Embryonic facial prominence (tissue), 1 donor: Measurements from ENCODE around the gene KPNA4.

Source experiments
- DNase-seq: peaks from one replicate; pipeline ENCODE4 v3.0.0-alpha.2; 2016; ENCODE audit errors: extremely low spot score

The KPNA4 gene

GRCh38 chr3:160450846-160451245 lies 114.5 kb downstream of the KPNA4 start:
- DNase-seq, result no peak

GRCh38 chr3:160449636-160450598 lies 115.5 kb downstream of the KPNA4 start, which contains the start of gene TRIM59:
Gene TRIM59 (minus strand): TSS chr3:160449786. CDS start chr3:160439183, 10,603 bp downstream.
- DNase-seq, result peak; percentile 88

- no peak for DNase-seq
Observed at GRCh38 chr3:160448845-160449635, 116.3 kb downstream of the KPNA4 start.

- no peak for DNase-seq
Observed at GRCh38 chr3:160447544-160447943, 117.8 kb downstream of the KPNA4 start.

GRCh38 chr3:160446522-160447056 lies 118.8 kb downstream of the KPNA4 start:
- no peak for DNase-seq

GRCh38 chr3:160445854-160446253 lies 119.5 kb downstream of the KPNA4 start:
- DNase-seq, result no peak
